Cardiac septum (tissue), 1 donor: ENCODE results near the gene S1PR2. TPM values are rescaled to one million over a fixed set of nuclear protein-coding genes. Genes with fewer than 3 reads are reported as not detected.

Experiments
- microRNA-seq: library from miRNA; unstranded; fragments of <30 nt; microRNA quantifications from one replicate; pipeline ENCODE4 v1.2.0, GENCODE V29; 2020
- total RNA-seq: library from RNA; stranded (reverse); fragmentation: NEBNext Ultra II Directional; extraction: Animal tissue kit (Norgen Biotek cat#: 25700); gene quantifications from one replicate; pipeline ENCODE4 v1.2.1, GENCODE V29; 2021
- donor health status: DM: no; HTN: no; CAD: no.

Gene S1PR2
- total RNA-seq, 1 donor from 2014 or later: 3.6 TPM

Small RNA genes lying within 50 kb of the gene (microRNA-seq; reads per million reads assigned to microRNA genes)
- gene MIR4322: not detected

Other genes starting within 250 kb of the S1PR2 start
- 8.9 TPM for gene COL5A3, start 220.8 kb downstream of the S1PR2 start, total RNA-seq
- gene RDH8, start 217.8 kb downstream of the S1PR2 start, total RNA-seq: not detected
- 9.4 TPM for gene SHFL, start 145.0 kb downstream of the S1PR2 start, total RNA-seq
- gene ANGPTL6, start 128.7 kb downstream of the S1PR2 start, total RNA-seq: 0.19 TPM
- gene PPAN, start 125.0 kb downstream of the S1PR2 start, total RNA-seq: 29.5 TPM
- 10.0 TPM for gene P2RY11, start 119.6 kb downstream of the S1PR2 start, total RNA-seq
- 126 TPM for gene EIF3G, start 111.4 kb downstream of the S1PR2 start, total RNA-seq
- 27.3 TPM for gene DNMT1, start 36.4 kb downstream of the S1PR2 start, total RNA-seq
- 71.8 TPM for gene MRPL4, start 20.9 kb upstream of the S1PR2 start, total RNA-seq
- 9.8 TPM for gene ICAM1, start 39.8 kb upstream of the S1PR2 start, total RNA-seq
- gene ICAM4, start 55.6 kb upstream of the S1PR2 start, total RNA-seq: 0.46 TPM
- gene ICAM5, start 58.6 kb upstream of the S1PR2 start, total RNA-seq: 0.67 TPM
- 1.9 TPM for gene ZGLP1, start 78.5 kb upstream of the S1PR2 start, total RNA-seq
- gene FDX2, start 84.7 kb upstream of the S1PR2 start, total RNA-seq: 16.9 TPM
- gene RAVER1, start 102.2 kb upstream of the S1PR2 start, total RNA-seq: 17.8 TPM
- gene ICAM3, start 108.3 kb upstream of the S1PR2 start, total RNA-seq: 14.4 TPM
- 66.2 TPM for gene TYK2, start 149.2 kb upstream of the S1PR2 start, total RNA-seq
- gene CDC37, start 172.2 kb upstream of the S1PR2 start, total RNA-seq: 140 TPM
- 8.2 TPM for gene PDE4A, start 189.2 kb upstream of the S1PR2 start, total RNA-seq